ENCODE measurements around the gene CC2D1B. TPM values are rescaled to one million over a fixed set of nuclear protein-coding genes. Genes with fewer than 3 reads are reported as not detected.

The CC2D1B gene
- total RNA-seq, 2 donors from 2014 or later, result 33.7 to 34.3 TPM

Other genes with a start within 250 kb of the CC2D1B start
- gene ZFYVE9, start 224.1 kb downstream of the CC2D1B start, total RNA-seq, result 10 to 100 TPM; 29.6 to 45.9 TPM
- under 1 TPM; 0.49 to 0.95 TPM for gene ORC1, start 38.2 kb upstream of the CC2D1B start, total RNA-seq
- gene PRPF38A, start 38.4 kb upstream of the CC2D1B start, total RNA-seq, result 10 to 100 TPM; 18.1 to 27.4 TPM
- 10 to 100 TPM; 38.2 to 67.2 TPM for gene TUT4, start 186.9 kb upstream of the CC2D1B start, total RNA-seq
- 10 to 100 TPM; 10.2 to 25.9 TPM for gene GPX7, start 236.2 kb upstream of the CC2D1B start, total RNA-seq